GM18526 (cell line): Measurements from ENCODE around the gene LSM7.

Source experiments
- POLR2A ChIP-seq: IDR thresholded peaks from 3 replicates; pipeline ENCODE4 v1.6.1; 2011; ENCODE audit not compliant: insufficient read length; ENCODE audit errors: extremely low read depth

The LSM7 gene

GRCh38 chr19:2306971-2307370 lies 21.4 kb downstream of the LSM7 start:
- no peak for TF ChIP-seq POLR2A

GRCh38 chr19:2306281-2306806 lies 22.0 kb downstream of the LSM7 start:
- TF ChIP-seq POLR2A = no peak

GRCh38 chr19:2305452-2306280 lies 22.7 kb downstream of the LSM7 start:
- no peak for TF ChIP-seq POLR2A

- TF ChIP-seq POLR2A = no peak
These were observed 25.1 kb downstream of the LSM7 start for GRCh38 chr19:2303211-2303798.

- no peak for TF ChIP-seq POLR2A
These were observed 25.8 kb downstream of the LSM7 start for GRCh38 chr19:2302319-2303210.

GRCh38 chr19:2300533-2300932 lies 27.9 kb downstream of the LSM7 start:
- TF ChIP-seq POLR2A = no peak

- TF ChIP-seq POLR2A = no peak
These were observed 32.2 kb downstream of the LSM7 start for GRCh38 chr19:2296141-2296540.

GRCh38 chr19:2294687-2295335 lies 33.6 kb downstream of the LSM7 start:
- TF ChIP-seq POLR2A = no peak

- TF ChIP-seq POLR2A = no peak
These were observed 37.1 kb downstream of the LSM7 start for GRCh38 chr19:2291185-2291751.

- no peak for TF ChIP-seq POLR2A
These were observed 37.8 kb downstream of the LSM7 start for GRCh38 chr19:2290441-2291184.

GRCh38 chr19:2289714-2290435 lies 38.5 kb downstream of the LSM7 start:
- TF ChIP-seq POLR2A = no peak

GRCh38 chr19:2288818-2289713 lies 39.3 kb downstream of the LSM7 start:
- no peak for TF ChIP-seq POLR2A
